T-helper 1 cell (primary cell): Measurements from ENCODE around the gene DNLZ.
A peak's percentile ranks its signal among the peaks of the same experiment; 100 is the strongest.

Source experiments
- DNase-seq, 5 donors: peaks; one replicate each; pipeline ENCODE4 v3.0.0-alpha.2; 2012 to 2020

The DNLZ gene

DNA sequence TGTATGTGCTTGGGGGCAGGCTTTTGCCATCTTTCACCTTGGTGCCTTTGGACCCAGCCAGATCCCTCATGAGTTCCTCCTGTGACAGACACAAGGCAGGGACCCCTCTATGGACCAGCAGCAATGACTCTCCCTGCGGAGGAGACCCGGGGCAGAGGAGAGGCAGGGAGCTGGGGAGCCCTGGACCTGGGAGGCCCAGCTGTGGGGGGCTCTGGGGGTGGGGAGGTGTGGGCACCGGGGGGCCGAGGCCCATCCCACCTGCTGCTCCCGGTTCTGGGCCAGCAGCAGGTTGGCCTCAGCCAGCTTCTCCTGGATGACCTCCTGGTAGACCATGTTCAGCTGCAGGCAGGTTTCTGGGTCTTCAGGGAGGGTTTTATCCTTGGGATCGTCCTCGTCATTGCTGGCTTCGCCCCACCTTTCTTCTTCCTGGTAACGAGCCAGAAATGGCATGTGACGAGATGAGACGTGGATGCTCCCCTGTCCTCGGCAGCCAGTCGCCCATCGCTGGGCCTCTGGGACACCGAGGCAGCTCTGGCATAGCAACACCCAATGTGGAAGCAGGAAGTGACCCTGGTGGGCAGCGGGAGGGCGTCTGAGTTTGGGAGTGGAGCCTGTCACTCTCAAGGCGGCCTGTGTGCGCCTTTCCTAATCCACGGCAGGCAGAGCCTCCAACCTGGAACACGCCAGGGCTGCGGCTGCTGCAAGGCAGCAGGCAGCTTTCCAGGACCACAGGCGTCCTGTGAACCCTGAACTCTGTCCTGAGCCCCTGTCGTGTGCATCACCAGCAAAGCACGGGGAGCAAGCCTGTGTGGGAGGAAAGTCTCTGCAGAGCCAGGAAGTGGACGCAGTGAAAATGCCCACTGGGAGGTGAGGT lies 32.0 kb upstream of the DNLZ start:
- no peak for DNase-seq

DNA sequence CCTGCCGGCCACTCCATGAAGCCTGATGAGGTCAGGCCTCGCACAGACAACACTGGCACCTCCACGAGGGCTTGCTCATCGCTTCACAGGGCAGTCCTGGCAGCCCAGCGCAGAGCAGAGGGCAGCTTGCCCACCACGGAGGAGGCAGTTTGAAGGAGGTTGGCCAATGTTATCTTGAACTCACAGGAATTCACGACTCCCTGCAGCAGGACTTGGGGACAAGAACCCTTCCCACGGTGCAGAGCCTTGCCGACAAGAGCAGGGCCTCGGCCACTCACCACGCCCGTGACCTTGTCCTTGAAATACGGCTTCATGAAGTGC lies 31.4 kb upstream of the DNLZ start:
- DNase-seq: no peak

DNA sequence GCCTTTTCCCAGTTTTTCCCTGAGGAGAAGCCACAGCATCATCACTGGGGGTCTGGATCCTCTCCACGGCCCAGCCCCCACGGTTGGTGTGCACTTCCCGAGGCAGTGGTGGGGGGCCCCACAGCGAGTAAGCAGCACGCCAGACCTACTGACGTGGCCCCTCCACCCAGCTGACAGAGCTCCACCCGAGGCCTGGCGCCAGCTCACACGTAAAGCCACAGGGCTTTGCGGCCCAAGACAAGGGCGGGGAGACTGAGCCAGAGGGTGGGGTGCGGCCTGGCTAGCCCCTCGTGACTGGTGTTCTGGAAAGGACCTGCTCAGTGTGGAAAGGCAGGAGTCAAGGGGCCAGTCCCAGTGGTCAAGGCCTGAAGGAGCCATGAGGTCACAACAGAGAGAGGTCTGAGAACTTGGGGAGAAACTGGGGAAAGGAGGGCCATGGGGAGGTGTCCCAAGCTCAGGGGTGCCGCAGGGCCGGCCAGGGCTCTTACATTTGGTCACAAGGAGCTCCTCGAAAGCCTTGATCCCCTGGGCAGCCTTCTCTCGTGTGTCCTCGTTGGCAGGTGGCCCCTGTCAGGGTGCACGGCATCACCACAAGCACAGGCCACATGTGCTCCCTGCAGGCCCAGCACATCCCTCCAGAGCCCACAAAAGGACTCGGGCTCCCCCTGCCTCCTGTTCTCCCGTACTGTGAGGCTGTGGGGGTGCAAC lies 30.9 kb upstream of the DNLZ start:
- DNase-seq: no peak

DNA sequence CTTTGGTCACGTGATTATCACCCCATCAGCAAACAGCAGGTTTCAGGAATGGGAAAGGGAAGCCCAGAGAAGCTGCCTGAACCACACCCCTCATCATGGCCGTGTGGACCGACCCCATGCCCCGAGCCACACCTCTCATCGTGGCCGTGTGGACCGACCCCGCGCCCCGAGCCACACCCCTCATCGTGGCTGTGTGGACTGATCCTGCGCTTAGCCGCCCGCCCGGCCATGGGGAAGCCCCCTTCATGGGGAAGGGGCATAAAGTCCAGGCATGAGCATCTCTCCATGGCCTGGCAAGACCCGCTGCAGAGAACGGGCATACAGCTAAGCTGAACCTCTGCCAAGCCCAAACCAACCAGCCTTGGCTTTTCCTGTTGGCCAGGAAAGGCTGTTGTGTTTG lies 30.0 kb upstream of the DNLZ start:
- no peak for DNase-seq

DNA sequence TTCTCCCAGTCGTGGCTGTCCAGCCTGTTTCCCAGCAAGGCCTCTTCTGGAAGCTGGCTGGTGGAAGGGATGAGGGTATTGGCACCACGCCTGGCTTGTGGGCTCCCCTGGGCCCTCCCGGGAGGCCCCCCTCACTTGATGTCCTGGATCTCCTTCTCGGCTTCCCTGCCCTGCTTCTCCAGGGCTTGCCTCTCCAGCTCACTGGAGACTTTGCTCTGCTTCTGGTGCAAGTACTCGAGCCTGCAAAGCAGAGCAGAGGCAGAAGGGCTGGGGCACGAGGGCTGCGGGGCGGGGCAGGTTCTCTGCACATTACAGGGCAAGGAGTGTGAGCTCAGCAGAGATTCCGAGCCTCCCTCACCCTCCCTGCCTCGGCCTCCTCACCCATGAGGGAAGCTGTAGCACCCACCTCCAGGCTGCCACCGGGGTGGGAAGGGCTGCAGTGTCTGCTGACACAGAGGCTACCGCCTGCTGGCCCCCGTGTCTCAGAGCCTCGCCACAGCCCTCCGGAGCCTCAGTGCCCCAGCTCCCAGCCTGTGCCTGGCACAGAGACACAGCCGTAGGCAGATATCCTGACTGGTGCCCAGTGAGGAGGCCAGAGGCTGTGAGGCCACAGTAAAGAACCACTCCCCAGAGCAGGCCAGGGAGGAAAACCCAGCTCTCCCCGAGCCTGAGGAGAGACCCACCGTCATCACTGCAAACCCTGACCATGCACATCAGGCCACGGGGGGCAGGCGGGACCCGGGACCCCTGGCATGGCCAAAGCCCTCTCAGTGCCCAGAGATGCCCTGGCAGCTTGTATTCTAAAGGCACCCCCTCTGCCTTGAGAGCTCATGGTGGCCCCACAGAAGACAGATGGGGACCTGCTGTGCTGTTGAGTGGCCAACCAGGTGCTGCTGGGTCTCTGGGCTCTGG lies 29.2 kb upstream of the DNLZ start:
- no peak for DNase-seq

DNA sequence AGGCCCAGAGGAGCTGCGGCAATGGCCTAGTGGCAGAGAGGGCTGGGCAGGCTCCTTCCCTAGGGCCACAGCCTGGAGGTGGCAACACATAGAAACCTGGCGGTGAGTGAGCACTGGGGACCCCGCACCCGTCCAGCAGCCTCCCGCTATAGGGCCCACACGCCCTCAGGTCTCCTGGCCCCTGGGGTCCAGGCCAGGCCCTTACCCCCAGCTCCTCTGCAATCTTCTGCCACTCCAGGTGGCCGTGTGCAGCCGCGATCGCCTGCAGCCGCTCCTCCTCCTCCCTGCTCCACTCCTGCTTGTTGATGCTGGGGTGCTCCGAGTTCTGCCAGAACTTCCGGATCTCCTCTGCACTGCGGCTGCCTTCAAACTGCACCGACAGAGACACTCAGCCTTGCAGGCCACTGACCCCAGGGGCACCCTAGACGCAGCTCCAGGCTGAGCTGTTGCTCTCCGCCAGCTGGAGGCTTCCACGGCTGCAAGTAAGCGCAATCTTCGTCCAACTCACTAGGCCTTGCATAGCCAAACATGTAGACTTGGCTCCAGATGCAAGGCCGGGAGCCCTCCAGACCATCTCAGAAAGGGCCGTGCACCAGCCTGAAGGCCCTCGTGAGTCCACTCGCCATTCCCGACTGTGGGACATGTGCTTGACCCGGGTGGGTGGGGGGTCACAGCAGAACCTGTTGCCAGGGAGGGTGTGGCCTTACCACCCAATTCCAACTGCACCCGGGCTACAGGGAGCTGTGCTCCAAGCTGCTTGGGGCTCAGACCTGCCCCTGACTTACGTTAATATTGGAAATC lies 28.4 kb upstream of the DNLZ start:
- no peak for DNase-seq

DNA sequence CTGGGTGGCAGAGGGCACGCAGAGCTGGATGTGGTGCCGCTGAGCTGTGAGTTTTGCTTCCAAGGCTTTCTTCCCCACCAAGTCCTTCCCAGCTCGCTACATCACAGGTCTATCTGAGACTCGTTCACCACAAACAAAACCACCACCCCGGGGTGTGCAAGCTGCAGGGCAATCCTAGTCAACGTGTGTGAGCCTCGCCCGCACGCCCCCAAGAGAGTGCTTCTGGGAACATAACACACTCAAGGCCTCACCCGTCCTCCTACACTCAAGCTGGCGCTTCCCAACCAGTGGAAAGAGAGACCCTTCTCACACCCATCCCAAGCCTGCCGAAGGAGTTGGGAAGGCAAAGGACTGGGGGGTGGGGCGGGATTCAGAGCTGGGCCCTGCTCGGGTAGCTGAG lies 25.9 kb upstream of the DNLZ start:
- no peak for DNase-seq

DNA sequence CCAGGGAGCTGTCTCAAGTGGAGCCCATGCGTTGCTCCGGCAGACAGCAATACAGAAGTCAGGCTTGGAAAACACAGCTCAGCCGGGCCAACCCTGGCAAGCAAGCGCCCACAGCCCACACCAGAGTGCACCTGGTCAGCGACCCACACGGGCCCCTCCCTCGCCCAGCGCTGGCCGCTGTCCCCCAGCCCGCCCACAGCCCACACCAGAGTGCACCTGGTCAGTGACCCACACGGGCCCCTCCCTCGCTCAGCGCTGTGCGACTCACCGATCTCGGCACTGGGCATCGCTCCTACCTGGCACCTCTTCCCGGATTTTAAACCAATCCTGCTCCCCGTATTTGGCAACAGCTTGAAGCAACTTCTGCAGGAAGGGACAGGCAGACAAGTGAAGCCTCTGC lies 23.7 kb upstream of the DNLZ start:
- no peak for DNase-seq

DNA sequence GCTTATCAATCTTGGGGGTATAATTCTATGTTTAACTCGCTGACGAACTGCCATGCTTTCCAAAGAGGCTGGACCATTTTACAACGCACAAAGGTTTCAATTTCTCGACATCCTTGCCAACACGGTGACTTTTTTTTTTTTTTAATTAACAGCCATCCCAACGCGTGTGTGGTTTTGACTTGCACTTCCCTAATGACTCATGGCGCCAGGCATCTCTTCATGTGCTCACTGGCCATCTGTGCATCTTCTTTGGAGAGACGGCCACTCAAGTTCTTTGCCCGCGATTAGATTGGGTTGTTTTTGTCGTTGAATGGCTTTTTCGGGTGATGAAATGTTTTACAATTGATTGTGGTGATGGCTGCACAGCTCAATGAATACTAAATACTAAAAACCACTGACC lies 22.5 kb upstream of the DNLZ start:
- DNase-seq: peak in 1 of 5 donors; percentile 66

DNA sequence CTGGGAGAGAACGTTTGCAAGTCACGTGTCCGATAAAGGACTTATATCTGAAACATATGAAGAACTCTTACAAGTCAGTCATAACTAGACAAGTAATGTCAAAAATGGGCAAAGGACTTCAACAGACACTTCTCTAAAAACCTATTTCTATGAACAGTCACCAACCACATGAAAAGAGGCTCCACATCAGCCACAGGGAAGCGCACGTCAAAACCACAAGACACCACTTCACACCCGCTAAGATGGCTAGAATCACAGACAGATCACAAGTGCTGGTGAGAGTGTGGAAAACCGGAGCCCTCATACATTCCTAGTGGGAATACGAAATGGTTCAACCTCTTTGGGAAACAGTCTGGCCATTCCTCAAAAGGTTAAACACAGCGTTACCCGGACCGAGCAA lies 21.5 kb upstream of the DNLZ start:
- peak in 2 of 5 donors; percentile 41 to 84 for DNase-seq

DNA sequence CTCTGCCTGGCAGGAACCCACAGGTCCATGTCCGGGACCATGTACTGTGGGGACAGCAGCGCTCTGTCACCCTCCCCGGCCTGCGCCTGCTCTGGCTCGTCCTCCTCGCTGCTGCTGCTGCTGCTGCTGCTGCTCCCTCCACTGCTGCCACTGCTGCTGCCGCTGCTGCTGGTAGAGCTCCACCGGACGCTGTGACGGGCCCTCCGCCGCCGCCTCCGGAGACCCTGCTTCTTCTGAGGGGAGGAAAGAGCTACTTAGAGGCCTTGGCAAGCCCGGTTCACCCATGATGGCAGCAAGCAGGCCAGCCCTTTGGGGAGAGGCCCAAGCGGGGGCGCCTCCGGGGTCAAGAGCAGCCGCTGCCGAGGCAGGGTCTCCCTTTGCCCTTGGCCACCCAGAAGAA lies 19.9 kb upstream of the DNLZ start:
- DNase-seq: no peak

DNA sequence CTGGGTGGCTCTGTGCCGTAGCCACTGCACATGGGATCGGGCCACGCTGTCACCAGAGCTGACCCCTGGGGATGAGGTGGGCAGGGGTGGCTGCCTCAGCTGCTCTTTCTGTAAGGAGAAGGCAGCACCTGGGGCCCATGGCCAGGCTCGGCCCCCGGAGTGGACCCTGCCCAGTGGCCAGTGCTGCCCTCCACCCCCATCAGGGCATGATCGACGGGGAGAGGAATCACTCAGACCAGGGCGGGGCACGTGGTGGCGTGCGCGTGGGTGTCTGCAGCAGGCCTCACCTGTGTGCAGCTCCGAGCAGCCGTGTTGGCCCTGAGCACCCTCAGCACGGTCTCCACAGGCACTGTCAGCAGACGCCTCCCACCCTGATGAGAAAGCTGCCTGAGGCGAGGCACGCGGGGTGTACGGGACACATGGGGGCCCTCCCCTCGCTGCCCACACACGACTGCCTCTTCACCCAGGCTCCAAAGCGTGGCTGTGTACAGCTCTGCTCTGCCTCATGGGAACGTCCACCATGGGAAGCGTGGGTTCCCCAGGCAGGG lies 18.5 kb upstream of the DNLZ start:
- no peak for DNase-seq

DNA sequence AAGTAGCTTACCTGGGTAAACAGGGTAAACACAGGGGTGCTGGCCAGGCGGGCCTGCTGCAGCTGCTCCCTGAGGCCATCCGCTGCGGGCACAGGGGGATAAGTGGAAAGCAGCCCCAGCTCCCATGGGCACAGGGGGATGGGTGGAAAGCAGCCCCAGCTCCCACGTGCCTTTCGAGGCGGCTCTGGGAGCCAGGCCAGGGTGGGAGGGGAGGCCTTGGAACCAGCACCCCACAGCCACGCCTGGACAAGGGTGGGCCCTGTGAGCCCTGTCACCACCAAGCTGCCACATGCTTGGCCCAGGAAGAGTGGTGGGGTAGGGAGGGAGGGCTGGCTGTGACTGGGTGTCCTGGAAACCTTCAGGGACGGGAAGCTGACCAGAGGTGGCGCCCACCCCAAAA lies 17.8 kb upstream of the DNLZ start:
- no peak for DNase-seq

DNA sequence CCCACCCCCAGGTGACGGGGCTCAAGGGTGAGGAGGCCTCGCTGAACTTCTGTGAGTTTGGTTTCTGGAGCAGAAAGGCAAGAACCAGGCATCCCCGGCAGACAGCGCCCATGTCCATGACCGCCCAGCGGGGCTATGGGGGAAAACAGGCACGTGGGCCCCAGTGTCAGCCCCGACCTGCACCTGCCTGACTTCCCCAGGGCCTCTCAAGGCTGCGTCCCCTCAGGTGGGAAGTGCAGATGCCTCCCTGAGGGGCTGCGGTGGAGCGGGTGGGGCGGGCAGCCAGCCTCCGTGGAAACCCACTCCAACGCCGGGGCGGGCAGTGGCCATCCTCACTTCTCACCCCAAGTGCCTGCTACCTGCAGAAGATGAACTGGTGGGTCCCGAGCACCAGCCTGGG lies 16.8 kb upstream of the DNLZ start:
- DNase-seq: no peak

DNA sequence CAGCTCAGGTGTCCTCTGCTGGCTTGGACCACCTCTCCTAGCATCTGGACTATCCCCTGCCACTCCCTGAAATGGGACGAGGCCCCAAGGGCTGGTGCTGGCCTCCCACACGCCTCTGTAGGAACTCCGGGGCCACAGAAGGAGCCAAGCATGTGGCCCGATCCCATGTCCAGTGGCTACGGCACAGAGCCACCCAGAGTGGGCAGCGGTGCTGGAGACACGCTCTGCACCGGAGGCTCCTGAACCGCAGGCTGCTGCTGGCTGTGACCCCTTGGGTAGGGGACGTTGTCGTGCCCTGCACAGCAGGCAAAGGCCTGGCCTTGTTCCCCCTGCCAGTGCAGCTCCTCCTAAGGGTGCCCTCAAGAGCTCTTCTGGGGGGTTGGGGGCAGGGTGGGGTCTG lies 16.3 kb upstream of the DNLZ start:
- no peak for DNase-seq

DNA sequence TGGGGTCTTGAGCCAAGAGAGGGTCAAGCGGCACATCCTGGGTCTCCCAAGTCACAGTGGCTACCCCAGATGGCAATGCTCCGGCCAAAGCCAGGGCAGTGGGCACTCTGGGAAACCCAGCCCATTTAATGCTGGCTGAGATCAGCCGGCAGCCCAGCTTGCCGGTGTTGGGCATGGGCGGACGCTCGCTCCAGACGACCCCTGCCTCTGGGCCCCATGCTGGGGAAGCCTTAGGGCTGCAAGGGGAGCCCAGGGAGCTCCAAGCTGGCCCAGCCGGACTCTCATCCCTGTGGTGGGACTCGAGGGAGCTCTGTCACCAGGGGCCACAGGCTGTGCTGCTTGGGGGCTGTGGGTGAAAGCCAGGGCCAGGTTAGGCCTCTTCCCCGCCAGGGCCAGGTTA lies 15.9 kb upstream of the DNLZ start:
- no peak for DNase-seq

DNA sequence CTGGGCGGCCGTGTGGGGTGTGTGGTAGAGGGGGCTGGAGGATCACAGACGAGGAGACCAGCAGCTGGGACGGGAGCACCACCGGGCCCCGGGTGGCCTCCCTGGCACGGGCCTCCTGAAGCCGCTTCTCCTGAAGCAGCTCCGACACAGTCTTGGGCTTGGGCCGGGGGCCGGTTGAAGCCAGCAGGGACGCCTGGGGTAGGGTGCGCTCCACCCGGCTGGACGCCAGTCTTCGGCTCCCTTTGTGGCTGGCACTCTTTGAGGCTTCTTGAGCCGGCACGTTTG lies 15.4 kb upstream of the DNLZ start:
- no peak for DNase-seq

DNA sequence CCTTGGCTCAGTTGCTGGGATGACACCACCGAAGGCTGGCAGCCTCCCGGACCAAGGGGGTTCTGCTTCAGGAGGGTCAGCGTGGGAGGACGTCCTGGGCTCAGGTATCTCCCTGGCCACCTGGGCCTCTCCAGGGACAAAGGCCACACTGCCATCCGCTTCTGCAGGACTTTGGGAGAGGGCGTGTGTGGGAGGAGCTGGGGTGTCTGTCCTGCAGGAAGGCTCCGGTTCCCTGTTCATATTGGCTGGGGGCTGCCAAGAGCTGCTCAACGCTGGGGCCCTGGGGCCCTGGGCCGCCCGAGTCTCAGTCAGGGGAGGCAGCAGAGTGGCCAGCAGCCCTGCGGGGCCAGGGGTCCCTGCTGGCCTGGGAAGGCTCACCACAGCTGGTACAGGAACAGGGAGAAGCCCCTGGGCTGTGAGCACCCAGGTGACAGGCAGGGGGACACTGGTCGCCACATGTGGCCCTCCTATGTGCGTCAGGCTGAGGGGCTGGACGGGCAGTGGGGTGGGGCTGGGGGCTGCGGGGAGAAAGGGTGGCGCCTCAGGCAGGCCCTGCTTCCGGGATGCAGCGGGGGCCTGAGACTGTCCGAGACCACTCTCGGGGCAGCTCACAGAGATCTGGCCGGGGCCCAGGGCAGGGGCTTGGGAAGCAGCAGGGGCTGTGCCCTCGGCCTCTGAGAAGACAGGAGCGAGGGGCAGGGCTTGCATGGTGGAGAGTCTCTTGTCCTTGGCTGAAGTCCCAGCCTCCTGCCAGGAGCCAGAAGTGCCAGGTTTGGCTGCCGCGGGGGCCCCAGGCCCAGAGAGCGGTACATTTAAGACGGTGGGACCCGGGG lies 14.8 kb upstream of the DNLZ start:
- no peak for DNase-seq

DNA sequence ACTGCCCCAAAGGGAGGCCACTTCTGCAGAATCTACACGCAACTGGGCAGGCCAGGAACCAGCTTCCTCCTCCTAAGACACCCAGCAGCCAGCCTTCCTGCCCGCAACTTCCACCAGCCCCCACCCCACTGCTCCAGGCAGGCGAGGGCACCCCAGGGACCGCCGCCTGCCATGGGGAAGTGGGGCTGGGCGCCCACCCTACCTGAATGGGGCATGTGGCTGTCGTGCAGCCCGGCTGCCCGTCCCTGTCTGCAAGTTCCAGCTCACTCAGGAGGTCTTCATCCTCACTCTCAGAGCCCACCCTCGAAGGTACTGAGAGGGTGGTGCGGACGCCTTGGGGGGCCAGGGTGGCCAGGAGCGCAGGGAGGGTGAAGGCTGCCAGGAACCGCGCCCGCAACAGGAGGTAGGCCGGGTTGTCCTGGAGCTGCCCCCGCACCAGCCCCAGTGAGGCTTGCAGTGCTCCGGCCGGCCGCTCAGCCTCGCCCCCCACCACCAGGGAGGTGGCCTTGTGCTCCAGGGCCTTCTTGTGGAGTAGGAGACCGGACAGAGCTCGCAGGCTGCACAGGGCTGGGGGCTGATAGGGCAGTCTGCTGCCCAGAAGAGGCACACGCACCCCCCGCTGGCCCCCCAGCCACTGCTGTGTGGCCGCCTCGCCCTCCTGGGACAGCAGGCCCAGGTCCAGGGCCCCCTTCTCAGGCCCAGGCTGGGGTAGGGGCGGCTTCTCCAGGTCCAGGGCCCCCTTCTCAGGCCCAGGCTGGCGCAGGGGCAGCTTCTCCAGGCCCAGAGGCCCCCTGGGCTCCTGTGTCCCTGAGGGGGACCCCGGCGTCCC lies 14.0 kb upstream of the DNLZ start:
- DNase-seq: no peak

DNA sequence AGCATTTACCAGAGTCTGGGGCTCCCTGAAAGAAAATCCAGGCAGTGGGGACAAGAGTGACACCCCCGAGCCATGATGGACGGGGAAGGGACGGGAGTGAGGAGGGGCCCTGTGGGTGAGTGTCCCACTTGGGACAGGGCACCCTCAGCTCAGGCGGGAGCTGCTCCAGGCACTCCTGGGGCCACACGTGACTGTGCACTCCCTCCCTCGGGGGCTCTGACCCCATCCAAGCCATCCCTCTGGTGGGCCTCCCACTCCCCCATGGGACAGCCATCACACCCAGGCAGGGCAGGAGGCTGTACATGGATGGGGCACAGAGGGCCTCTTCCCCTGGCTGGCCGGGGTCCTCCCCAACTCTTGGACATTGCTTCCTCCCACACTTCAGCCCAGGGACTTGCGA lies 12.9 kb upstream of the DNLZ start:
- no peak for DNase-seq

DNA sequence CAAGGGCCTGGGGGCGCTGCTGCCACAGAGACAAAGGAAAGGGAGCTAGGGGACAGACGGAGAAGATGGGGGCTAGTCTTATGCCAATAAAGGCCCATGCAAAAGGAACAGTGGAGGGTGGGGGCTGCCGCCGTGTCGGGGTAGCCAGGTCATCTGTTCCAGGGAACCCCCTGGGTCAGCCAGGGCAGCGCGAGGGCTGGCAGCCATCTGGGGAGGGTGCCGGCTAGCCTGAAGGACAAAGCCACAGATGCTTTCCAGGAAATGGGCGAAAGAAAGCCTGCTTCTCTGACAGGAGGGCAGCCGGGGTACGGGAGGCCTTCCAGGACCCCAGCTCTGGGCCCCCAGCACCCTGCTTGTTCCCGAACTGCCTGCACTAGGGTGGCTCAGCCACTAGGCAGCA lies 11.6 kb upstream of the DNLZ start:
- DNase-seq: no peak
